HG02973 (cell line): ENCODE measurements around the gene ACE2.
"Not testable (repeated sequence)": the region's sequence is repeated elsewhere in the genome, so short reads cannot be mapped to it uniquely, and the experiment has no call there.

Source experiments
- ATAC-seq: cut with Tn5 transposase; IDR thresholded peaks from one replicate; pipeline ENCODE4 v1.9.1; 2021; ENCODE audit warnings: moderate library complexity; ENCODE audit not compliant: unreplicated experiment

The ACE2 gene

GRCh38 chrX:15600745-15601144 is at the start of gene ACE2:
TSS of gene ACE2 (minus strand) at chrX:15600960. CDS start at chrX:15600911, 49 bp downstream.
- no peak for ATAC-seq

- ATAC-seq: not testable (repeated sequence)
These were observed 46.8 kb upstream of the ACE2 start for GRCh38 chrX:15647510-15647909.

- no peak for ATAC-seq
These were observed 45.8 kb upstream of the ACE2 start for GRCh38 chrX:15646543-15646942.

GRCh38 chrX:15646031-15646430 is 45.3 kb upstream of the ACE2 start:
- ATAC-seq: no peak

- no peak for ATAC-seq
These were observed 44.5 kb upstream of the ACE2 start for GRCh38 chrX:15645266-15645665.

- ATAC-seq: no peak
These were observed 43.8 kb upstream of the ACE2 start for GRCh38 chrX:15644560-15644872.

GRCh38 chrX:15643786-15644559 is 43.2 kb upstream of the ACE2 start:
- ATAC-seq: no peak

GRCh38 chrX:15631637-15632036 is 30.9 kb upstream of the ACE2 start:
- no peak for ATAC-seq

- ATAC-seq: no peak
These were observed 22.3 kb upstream of the ACE2 start for GRCh38 chrX:15623054-15623453.

GRCh38 chrX:15619053-15619755 is 18.4 kb upstream of the ACE2 start:
- no peak for ATAC-seq

- no peak for ATAC-seq
These were observed 16.4 kb upstream of the ACE2 start for GRCh38 chrX:15617111-15617510.

- ATAC-seq: no peak
These were observed 15.8 kb upstream of the ACE2 start for GRCh38 chrX:15616531-15616930.

- no peak for ATAC-seq
These were observed 6.3 kb upstream of the ACE2 start for GRCh38 chrX:15607067-15607466.

- ATAC-seq: no peak
These were observed 5.4 kb upstream of the ACE2 start for GRCh38 chrX:15606136-15606535.

- ATAC-seq: no peak
These were observed 4.5 kb upstream of the ACE2 start for GRCh38 chrX:15605226-15605625.

GRCh38 chrX:15602761-15603160 is 2.0 kb upstream of the ACE2 start:
- no peak for ATAC-seq

- ATAC-seq: no peak
These were observed 1.2 kb upstream of the ACE2 start for GRCh38 chrX:15601932-15602331.

GRCh38 chrX:15600049-15600448 is 711 bp downstream of the ACE2 start:
- ATAC-seq: no peak

- no peak for ATAC-seq
These were observed 1.3 kb downstream of the ACE2 start for GRCh38 chrX:15599461-15599860.

GRCh38 chrX:15598026-15598425 is 2.7 kb downstream of the ACE2 start:
- ATAC-seq: no peak

GRCh38 chrX:15594371-15594770 is 6.4 kb downstream of the ACE2 start:
- no peak for ATAC-seq
